HepG2 (cell line): Measurements from ENCODE around the gene UBQLN4. TPM values are rescaled to one million over a fixed set of nuclear protein-coding genes. Genes with fewer than 3 reads are reported as not detected.

Experiments used
- ATAC-seq: fragments of 200-7000 bp; cut with Tn5 transposase; 3 replicates; pipeline ENCODE4 v1.9.1; 2020; ENCODE audit warnings: mild to moderate bottlenecking, moderate library complexity
- BruUV-seq: library from RNA; stranded (reverse); fragments of 400-500 nt; replicated peaks from 2 replicates; lab custom pipeline; 2021; lab: Mats Ljungman, UMichigan
- CTCF ChIA-PET: fragments of 300-600 bp; formaldehyde crosslinking; extraction: SDS; loops from one replicate; lab custom pipeline; 2021; ENCODE audit warnings: low total read pairs, inconsistent platforms, low intra/inter-chr PET ratio; lab: Yijun Ruan, JAX
- POLR2A ChIA-PET: fragments of 350-600 bp; sonication (Branson Sonifier 250); formaldehyde crosslinking; loops from one replicate; lab custom pipeline; 2020; ENCODE audit warnings: antibody characterized with exemption, inconsistent platforms; lab: Yijun Ruan, JAX
- DNase-seq: peaks from one replicate; pipeline ENCODE4 v3.0.0-alpha.2; 2015; ENCODE audit warnings: low spot score
- FAIRE-seq: peaks from 3 replicates; lab custom pipeline; 2011; peaks lifted over from hg19 to GRCh38; lab: Jason Lieb, UNC
- H2AFZ ChIP-seq: one replicate; pipeline ENCODE4 v1.6.1; 2011; ENCODE audit warnings: low read length, inconsistent platforms
- H3K27ac ChIP-seq: fragments of 300-600 bp; 3 replicates; pipeline ENCODE4 v1.8.0; 2011; ENCODE audit warnings: mixed run types, mild to moderate bottlenecking, mixed read lengths, low read length, inconsistent platforms; ENCODE audit not compliant: insufficient read depth; ENCODE audit errors: extremely low read length
- H3K27me3 ChIP-seq, 2 experiments: fragments of 200-600 bp in 1 of 2; 2 replicates in 1 of 2; 3 replicates in 1 of 2; pipeline versions ENCODE4 v1.6.0 to v1.8.0; 2011; ENCODE audit warnings: low read length in 2 of 2, mild to moderate bottlenecking in 2 of 2, moderate library complexity in 2 of 2, inconsistent platforms in 1 of 2; ENCODE audit not compliant: insufficient read depth in 2 of 2, control insufficient read depth in 1 of 2
- H3K36me3 ChIP-seq, 2 experiments: fragments of 200-600 bp in 1 of 2; replicated peaks in 1 of 2; 2 replicates in 1 of 2; 3 replicates in 1 of 2; pipeline versions ENCODE4 v1.5.1 to v1.8.0; 2011; ENCODE audit warnings: low read length in 2 of 2, inconsistent platforms in 1 of 2; ENCODE audit not compliant: insufficient read depth in 2 of 2, control insufficient read depth in 1 of 2
- H3K4me1 ChIP-seq: 2 replicates; pipeline ENCODE4 v1.5.1; 2012; ENCODE audit warnings: low read length, inconsistent platforms; ENCODE audit not compliant: insufficient read depth
- H3K4me2 ChIP-seq: 2 replicates; pipeline ENCODE4 v1.6.0; 2011; ENCODE audit warnings: low read depth, low read length, inconsistent platforms
- H3K4me3 ChIP-seq, 3 experiments: fragments of 200-600 bp in 1 of 3; sonication (generic), shearing (Covaris generic) in 1 of 3; replicated peaks in 1 of 3; 2 replicates each; pipeline ENCODE4 v1.5.1; 2011 to 2016; ENCODE audit warnings: low read length in 3 of 3, inconsistent platforms in 2 of 3, low read depth in 2 of 3, mild to moderate bottlenecking in 2 of 3, control low read depth in 1 of 3, mixed read lengths in 1 of 3; ENCODE audit not compliant: insufficient read depth in 1 of 3
- H3K79me2 ChIP-seq: one replicate; pipeline ENCODE4 v1.6.1; 2011; ENCODE audit warnings: low read length, inconsistent platforms; ENCODE audit not compliant: insufficient read depth
- H3K9ac ChIP-seq: 2 replicates; pipeline ENCODE4 v1.6.0; 2011; ENCODE audit warnings: mild to moderate bottlenecking, low read depth, low read length, inconsistent platforms; ENCODE audit not compliant: insufficient read depth
- H3K9me3 ChIP-seq: 2 replicates; pipeline ENCODE4 v1.5.1; 2012; ENCODE audit warnings: mild to moderate bottlenecking, low read length
- H4K20me1 ChIP-seq: 2 replicates; pipeline ENCODE4 v1.6.0; 2011; ENCODE audit warnings: inconsistent platforms, mild to moderate bottlenecking, low read length, moderate library complexity; ENCODE audit not compliant: insufficient read depth
- HNF1B ChIP-seq: sonication (generic); formaldehyde crosslinking; IDR thresholded peaks from 2 replicates; pipeline ENCODE4 v1.5.1; 2020; ENCODE audit warnings: mild to moderate bottlenecking, moderate library complexity, missing genetic modification reagents
- HOXA7 ChIP-seq: sonication (generic); formaldehyde crosslinking; IDR thresholded peaks from 2 replicates; pipeline ENCODE4 v1.8.1; 2022; ENCODE audit warnings: mild to moderate bottlenecking, missing genetic modification reagents, moderate library complexity
- KLF15 ChIP-seq: sonication (generic); formaldehyde crosslinking; IDR thresholded peaks from 2 replicates; pipeline ENCODE4 v1.8.1; 2023; ENCODE audit warnings: borderline replicate concordance, mild to moderate bottlenecking, inconsistent platforms, missing genetic modification reagents, mixed read lengths
- REST ChIP-seq, 2 experiments: IDR thresholded peaks; 2 replicates each; pipeline ENCODE4 v1.6.1; 2011 to 2012; ENCODE audit warnings: low read length in 2 of 2, borderline replicate concordance in 1 of 2, low read depth in 1 of 2, mild to moderate bottlenecking in 1 of 2, moderate library complexity in 1 of 2
- THYN1 ChIP-seq: sonication (generic); formaldehyde crosslinking; IDR thresholded peaks from 2 replicates; pipeline ENCODE4 v1.8.1; 2023; ENCODE audit warnings: low read depth, mild to moderate bottlenecking, moderate library complexity, missing genetic modification reagents, borderline replicate concordance
- ZBTB33 ChIP-seq: sonication (generic); formaldehyde crosslinking; IDR thresholded peaks from 2 replicates; pipeline ENCODE4 v1.4.0; 2020; ENCODE audit warnings: missing genetic modification reagents
- ZNF562 ChIP-seq: sonication (generic); formaldehyde crosslinking; IDR thresholded peaks from 2 replicates; pipeline ENCODE4 v1.8.0; 2022; ENCODE audit warnings: missing genetic modification reagents, borderline replicate concordance
- ZNF589 ChIP-seq: sonication (generic); formaldehyde crosslinking; conservative IDR thresholded peaks from 2 replicates; pipeline ENCODE4 v1.8.0; 2022; ENCODE audit warnings: mild to moderate bottlenecking, moderate library complexity, missing genetic modification reagents
- ZNF629 ChIP-seq: sonication (generic); formaldehyde crosslinking; conservative IDR thresholded peaks from 2 replicates; pipeline ENCODE4 v1.5.0; 2020; ENCODE audit warnings: missing genetic modification reagents
- ZNF709 ChIP-seq: sonication (generic); formaldehyde crosslinking; IDR thresholded peaks from 2 replicates; pipeline ENCODE4 v1.5.0; 2020; ENCODE audit warnings: mild to moderate bottlenecking, missing genetic modification reagents
- WGBS: methylation state at CpG from one replicate; pipeline ENCODE4 v1.1.6; 2017; ENCODE audit warnings: low lambda C conversion rate; 5-methylcytosine and 5-hydroxymethylcytosine counted together
- in situ Hi-C: cut with HindIII; loops from 2 replicates; pipeline ENCODE4 v1.10.0; 2017; ENCODE audit warnings: low pct_unique_long_range_greater_than_20kb; ENCODE audit not compliant: extremely low pct_ligation_motif_present
- intact Hi-C: fragments of 100-400 bp; cut with micrococcal nuclease; formaldehyde crosslinking; loops from one replicate; pipeline ENCODE4 v1.10.0; 2022; ENCODE audit not compliant: unreplicated experiment
- polyA plus RNA-seq, 8 experiments: library from polyadenylated mRNA; depleted of rRNA in 3 of 8; stranded (reverse) in 7 of 8; unstranded in 1 of 8; fragments of >200 nt; fragmentation: Illumina TruSeq in 4 of 8; extraction: Trizol in 4 of 8; gene quantifications; 2 replicates each; pipeline versions ENCODE4 v1.2.1 to v1.2.3, GENCODE V29; 2011 to 2016; ENCODE audit warnings: low read depth in 4 of 8, missing spikeins in 1 of 8, mixed read lengths in 1 of 8; ENCODE audit not compliant: insufficient read depth in 1 of 8
- total RNA-seq, 5 experiments: library from RNA; depleted of rRNA; stranded (reverse); fragments of >200 nt; fragmentation: Illumina TruSeq; extraction: Trizol; gene quantifications; 2 replicates each; pipeline ENCODE4 v1.2.3, GENCODE V29; 2016; ENCODE audit warnings: low read depth in 1 of 5
- TF ChIP-seq, protein P1 (sequence below): IDR thresholded peaks from 2 replicates; pipeline ENCODE4 v1.6.1; 2016; ENCODE audit warnings: low read depth, control low read depth

Gene UBQLN4
- total and polyA plus RNA-seq, 2 of the 13 experiments (the other 11 are each of a cell fraction or from before 2014, with no cell fraction given) = 31.5 to 39.8 TPM

DNA sequence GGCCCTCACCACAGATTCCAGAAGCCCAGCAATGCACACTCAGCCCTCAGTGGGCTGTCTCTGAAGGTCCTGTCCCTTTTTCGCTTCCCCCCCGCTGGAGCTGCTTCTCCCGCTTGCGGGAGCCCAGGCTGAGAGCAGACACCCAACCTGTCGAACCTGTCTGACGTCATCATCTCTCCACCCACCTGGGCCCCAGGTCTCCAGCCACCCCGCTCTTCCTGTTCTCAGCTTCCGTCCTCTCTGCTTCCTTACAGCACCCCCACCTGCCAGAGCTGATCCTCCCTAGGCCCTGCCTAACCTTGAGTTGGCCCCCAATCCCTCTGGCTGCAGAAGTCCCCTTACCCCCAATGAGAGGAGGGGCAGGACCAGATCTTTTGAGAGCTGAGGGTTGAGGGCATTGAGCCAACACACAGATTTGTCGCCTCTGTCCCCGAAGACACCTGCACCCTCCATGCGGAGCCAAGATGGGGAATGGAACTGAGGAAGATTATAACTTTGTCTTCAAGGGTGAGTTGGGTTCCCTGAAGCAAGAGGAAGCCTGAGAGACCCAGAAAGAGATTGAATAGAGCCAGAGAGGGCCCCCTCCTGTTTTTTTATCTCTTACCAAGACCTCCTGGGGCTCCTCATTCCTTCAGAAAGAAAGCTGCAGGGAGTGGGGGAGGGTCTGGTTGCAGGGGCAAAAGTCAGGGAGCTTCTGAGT lies 7.5 kb upstream of the UBQLN4 start, which contains the start of gene RAB25 (continued):
- TF ChIP-seq KLF15 (no peak), ZBTB33 (CRISPR knock-in tag) (peak; percentile 19; the same call in 1 of the 2 replicates), REST (IDR thresholded peaks at IDR 0.05; ENCODE audit: borderline replicate concordance in 1 of 2, low read depth in 1 of 2, low read length in 2 of 2) (no peak)

DNA sequence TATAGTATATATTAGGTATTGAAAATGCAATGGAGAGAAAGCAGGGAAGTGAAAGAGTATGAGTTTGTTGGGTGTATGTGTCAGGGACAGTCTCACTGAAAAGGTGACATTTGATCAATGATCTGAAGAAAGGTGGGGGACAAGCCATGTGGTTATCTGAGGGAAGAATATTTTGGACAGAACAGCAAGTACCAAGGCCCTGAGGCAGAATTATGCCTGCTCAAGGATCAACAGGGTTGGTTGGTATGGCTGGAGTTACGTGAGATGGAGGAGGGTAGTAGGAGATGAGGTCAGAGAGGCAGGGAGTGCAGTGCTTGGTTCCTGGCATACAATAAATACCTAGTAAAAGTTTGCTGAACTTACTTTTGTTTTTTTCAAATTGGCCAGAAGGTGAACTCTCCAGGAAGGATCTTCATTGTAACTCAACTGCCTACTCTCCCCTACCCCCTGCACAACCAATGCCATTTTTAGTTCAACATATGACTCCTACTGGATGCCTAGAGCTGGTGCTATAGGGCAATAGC lies 2.8 kb upstream of the UBQLN4 start:
- ATAC-seq (no peak), DNase-seq (no peak), FAIRE-seq (no peak)
- no peaks in the 10 kb centered on the region for H3K9me3 ChIP-seq
- no peaks in the 10 kb centered on the region; a peak in 1 of 5 replicates for H3K27me3 ChIP-seq
- peaks cover 0 to 9% of the 10 kb centered on the region in 2 experiments; a peak in 2 of 5 replicates for H3K36me3 ChIP-seq
- WGBS = 89% methylated on average over 1 of the region's 1 CpG
- no peak for TF ChIP-seq HNF1B (CRISPR knock-in tag)
- TF ChIP-seq ZNF629 (CRISPR knock-in tag) = no peak
- TF ChIP-seq THYN1 (CRISPR knock-in tag) = no peak
- TF ChIP-seq, protein P1, sequence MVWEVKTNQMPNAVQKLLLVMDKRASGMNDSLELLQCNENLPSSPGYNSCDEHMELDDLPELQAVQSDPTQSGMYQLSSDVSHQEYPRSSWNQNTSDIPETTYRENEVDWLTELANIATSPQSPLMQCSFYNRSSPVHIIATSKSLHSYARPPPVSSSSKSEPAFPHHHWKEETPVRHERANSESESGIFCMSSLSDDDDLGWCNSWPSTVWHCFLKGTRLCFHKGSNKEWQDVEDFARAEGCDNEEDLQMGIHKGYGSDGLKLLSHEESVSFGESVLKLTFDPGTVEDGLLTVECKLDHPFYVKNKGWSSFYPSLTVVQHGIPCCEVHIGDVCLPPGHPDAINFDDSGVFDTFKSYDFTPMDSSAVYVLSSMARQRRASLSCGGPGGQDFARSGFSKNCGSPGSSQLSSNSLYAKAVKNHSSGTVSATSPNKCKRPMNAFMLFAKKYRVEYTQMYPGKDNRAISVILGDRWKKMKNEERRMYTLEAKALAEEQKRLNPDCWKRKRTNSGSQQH (CRISPR knock-in tag) = no peak
- TF ChIP-seq ZNF562 (CRISPR knock-in tag) = no peak
- TF ChIP-seq ZNF589 (CRISPR knock-in tag) = no peak
- no peak for TF ChIP-seq ZNF709 (CRISPR knock-in tag)
- TF ChIP-seq HOXA7 = no peak
- intact Hi-C loops = no loop called here
- H3K4me2 ChIP-seq = no peak overlapping the region
- in situ Hi-C loops = no loop called here
- no peak overlapping the region for H2AFZ ChIP-seq
- H3K4me1 ChIP-seq = peaks cover 31% of the 10 kb centered on the region
- no peak overlapping the region for H3K27ac ChIP-seq
- H3K4me3 ChIP-seq = no peak overlapping the region
- no peak overlapping the region for H3K9ac ChIP-seq
- CTCF ChIA-PET = no interaction called here
- no TSS peak for BruUV-seq
- peaks cover 18% of the 10 kb centered on the region for H3K79me2 ChIP-seq
- POLR2A ChIA-PET = no interaction called here
- H4K20me1 ChIP-seq = no peaks in the 10 kb centered on the region
